Stimulated activated CD8-positive, alpha-beta memory T cell treated with anti-CD3 and anti-CD28 coated beads, Interleukin-4, amount 100 ng/mL, for 4 hours (primary cell): ENCODE results near the gene PPP1R15A.
"Not testable (repeated sequence)": the region's sequence is repeated elsewhere in the genome, so short reads cannot be mapped to it uniquely, and the experiment has no call there.

Experiments used
- DNase-seq, 2 donors: peaks; one replicate each; pipeline ENCODE4 v3.0.0-alpha.2; 2020; ENCODE audit warnings: low read depth in 2 of 2, low spot score in 1 of 2

Gene PPP1R15A

DNA sequence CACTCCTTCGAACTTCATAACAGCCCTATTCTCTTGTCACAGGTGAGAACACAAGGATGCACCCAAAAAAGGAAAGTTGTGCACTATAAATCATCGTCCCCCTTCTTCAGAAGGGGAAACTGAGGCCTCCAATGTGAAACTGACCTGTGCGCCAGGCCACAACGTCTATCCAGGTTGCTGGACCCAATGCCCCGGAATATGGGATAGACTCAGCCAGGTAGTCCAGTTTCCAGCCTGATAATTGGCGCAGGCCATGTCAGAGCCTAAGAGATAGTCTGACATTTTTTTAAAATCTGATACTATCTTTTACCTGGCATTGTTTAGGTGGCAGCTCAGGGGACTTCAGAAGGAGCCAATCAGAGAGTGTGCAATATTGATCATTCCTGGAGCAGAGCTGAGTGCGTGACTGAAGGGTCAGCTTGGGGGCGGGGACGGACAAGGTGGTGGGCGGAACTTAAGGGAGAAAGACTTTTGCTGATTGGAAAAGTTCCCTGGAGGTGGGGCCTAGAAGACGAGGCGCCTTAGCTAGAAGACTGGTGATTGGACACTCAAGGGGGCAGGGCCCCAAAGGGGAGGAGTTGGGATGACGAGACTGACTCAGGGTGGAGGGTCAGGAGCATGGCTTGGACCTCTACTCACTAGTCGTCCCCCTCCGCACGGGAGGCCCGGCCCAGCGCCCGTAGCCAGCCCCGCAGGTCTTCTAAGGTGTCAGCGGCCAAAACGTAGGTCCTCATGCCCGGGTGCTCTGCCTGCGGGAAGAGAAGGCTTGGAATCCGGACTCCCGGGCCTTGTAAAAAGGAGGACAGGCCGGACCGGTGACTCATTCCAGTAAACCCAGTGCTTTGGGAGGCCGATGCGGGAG is 12.3 kb upstream of the PPP1R15A start:
- DNase-seq, result no peak

DNA sequence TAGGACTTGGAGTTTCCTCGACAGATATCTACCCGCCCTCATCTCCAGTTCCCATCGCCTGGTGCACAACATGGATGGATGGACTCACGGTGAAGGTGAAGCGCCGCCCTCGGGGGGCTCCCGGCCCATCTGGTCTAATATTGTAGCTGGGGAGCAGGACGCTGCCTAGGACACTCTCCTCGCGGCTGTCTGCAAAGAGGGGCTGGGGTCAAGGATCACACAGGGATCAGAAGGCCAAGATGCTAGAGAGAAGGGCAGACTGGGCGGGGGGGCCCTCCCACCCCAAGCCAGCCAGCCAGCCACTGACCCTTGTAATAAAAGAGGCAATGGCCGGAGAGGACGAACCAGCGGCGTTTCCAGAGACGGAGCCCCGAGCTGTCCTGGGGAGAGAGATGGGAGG is 10.9 kb upstream of the PPP1R15A start:
- no peak for DNase-seq

DNA sequence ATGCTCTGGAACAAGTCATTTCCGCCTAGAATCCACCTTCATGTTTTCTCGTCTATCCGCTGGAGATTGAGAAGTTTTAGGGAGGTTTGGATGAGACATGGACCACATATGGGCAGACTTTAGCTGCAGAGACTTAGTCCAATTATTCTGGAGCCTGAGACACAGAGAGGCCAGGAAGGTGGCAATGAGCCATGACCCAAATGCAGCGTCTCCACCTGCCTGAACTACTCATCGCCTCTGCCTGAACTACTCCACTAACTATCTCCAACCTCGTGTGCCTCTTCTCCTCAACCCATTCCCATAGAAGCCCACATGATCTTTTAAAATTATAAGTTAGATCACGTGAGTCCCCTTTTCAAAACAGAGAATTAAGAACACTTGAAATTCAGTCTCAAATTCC is 9.4 kb upstream of the PPP1R15A start:
- DNase-seq, result no peak

DNA sequence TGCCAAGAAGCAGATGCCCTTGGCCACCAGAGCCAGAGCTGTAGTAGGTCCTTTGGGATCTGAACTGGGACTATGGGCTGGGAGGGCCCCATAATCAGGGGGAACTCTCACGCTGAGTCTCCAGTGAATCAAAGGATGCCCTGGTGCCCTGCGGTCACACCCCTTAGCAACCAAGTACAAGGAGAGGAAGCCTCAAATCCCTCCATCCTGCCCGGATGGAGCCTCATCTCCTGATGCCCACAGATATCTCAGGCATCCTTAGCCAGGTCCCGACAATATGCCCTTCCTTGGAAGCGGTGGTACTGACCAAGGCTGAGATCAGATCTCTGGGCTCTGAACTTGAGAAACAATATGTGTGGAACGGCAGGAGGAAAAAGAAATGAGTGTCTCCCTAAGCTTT is 5.5 kb upstream of the PPP1R15A start:
- DNase-seq, result no peak

DNA sequence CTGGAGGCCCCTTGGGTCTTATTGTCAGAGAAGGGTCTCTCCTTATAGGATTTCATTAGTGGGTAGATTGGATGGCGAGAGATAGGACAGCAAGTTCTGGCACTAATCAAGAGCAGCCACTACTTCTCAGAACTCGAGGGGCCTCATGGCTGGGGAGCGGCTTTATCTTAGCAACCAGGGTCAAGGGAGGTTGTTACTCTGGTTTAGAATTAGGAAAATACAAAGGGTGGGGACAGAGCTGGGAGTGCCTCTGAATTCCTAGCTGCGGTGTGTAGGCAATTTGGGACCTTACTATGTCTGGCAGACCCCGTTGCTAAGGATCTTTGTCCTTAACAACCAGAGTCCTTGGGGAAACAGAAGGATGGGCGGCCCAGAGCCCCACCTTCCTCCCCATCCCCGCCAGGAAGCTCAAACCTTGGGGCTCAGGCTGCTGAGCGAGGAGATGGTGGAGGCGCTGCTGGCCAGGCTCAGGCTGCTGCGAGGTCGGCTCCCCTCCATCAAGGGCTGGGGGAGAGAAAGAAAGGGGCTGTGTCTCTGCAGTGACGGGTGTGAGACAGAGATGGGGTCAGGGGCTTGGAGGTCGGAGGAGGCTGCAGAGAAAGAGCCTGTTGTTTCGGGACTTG is 5.0 kb upstream of the PPP1R15A start:
- no peak for DNase-seq

DNA sequence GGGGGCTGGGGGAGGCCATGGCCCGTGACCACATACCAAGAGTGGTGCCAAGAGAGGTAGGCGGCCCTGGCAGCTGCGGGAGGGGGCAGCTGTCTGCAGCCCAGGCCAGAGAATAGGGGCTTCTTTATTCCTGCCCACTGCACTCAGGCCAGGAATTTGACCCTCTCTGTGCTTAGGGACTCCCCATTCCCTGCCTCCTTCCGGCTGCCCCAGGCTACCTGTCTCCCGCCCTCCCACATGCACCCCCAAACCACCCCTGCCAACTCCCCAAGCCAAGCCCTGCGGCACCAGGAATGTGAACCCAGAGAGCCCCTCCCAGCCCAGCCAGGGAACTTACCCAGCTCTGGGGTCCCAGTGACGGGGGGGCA is 4.5 kb upstream of the PPP1R15A start:
- no peak for DNase-seq

DNA sequence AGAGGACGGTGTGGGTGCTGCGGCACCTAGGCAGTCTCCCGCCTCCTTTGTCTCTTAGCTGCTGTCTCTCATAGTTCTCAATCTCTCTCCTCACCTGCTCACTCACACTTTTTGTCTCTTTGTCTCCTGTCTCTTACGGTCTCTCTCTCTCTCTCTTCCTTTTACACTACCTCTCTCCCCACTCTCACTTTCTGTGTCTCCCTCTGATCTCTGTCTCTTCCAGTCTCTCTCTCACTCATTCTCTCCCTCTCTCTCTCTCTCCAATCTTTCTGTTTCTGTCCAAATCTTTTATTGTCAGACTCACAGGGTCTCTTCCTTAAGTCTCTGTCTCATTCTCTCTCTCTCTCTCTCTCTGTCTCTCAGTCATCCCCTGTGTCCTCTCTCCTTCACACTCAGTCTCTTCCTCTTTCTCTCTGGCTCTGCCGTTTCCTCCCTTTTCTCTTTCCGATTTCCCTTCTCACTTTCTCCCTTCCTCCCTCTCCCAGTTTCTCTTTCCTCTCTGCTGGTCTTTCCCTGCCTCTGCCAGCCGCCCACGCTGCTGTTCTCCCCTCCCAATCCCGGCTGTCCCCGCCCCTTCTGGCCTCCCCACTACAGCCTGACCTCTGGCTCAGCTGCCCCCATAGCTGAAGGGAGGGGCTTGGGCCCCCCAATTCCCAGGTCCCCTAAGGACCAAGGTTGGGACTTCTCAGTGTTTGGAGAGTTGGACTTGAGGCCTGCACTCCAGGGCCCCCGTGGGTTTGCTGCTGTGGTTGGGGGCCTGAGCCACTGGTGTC is 3.9 kb upstream of the PPP1R15A start, which contains the start of gene PLEKHA4:
Gene PLEKHA4 (minus strand): TSS at position 504 of the 773 bp plus-strand sequence. CDS start 997 bp downstream, outside the sequence.
- no peak for DNase-seq

DNA sequence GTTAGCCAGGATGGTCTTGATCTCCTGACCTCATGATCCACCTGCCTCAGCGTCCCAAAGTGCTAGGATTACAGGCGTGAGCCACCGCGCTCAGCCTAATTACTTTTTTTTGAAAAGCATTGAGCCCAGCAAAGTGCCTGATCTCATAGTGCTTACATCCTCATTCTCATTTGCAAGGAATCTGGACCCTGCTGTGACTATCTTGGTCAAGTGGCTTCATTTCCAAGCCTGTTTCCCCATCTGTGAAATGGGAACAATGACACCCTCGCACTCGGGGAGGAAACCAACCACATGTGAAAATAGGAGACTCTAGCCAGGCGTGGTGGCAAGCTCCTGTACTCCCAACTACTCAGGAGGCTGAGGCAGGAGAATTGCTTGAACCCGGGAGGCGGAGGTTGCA is 2.2 kb upstream of the PPP1R15A start:
- DNase-seq, result no peak

DNA sequence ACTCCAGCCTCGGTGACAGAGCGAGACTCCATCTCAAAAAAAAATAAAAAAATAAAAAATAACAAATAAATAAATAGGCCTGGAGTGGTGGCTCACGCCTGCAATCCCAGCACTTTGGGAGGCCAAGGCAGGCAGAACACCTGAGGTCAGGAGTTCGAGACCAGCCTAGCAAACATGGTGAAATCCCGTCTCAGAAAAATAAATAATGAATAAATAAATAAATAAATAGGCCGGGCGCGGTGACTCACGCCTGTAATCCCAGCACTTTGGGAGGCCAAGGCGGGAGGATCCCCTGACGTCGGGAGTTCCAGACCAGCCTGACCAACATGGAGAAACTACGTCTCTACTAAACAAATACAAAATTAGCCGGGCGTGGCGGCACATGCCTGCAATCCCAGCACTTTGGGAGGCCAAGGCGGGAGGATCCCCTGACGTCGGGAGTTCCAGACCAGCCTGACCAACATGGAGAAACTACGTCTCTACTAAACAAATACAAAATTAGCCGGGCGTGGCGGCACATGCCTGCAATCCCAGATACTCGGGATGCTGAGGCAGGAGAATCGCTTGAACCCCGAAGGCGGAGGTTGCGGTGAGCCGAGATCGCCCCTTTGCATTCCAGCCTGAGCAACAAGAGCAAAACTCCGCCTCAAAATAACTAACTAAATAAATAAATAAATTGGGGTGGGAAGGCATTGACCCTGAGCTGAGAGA is 595 bp upstream of the PPP1R15A start:
- DNase-seq, result not testable (repeated sequence)

DNA sequence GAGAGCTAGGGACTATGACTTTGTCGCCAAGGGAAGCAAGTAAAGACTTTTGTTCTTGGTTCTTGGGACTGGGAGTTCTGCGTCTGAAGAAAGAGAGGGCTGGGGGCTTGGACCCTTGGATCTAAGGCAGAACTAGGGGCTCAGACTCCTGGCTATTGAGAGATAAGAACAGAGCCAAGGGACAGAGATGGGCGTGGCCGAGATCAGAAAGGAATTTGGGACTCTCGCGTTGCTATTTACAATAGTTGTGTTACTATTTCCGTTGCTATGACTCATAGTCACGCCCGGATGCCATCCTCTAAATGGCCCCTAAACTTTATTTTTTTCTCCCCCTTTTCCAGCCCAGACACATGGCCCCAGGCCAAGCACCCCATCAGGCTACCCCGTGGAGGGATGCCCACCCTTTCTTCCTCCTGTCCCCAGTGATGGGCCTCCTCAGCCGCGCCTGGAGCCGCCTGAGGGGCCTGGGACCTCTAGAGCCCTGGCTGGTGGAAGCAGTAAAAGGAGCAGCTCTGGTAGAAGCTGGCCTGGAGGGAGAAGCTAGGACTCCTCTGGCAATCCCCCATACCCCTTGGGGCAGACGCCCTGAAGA is 759 bp downstream of the PPP1R15A start:
- peak in 1 of 2 donors; percentile 54 for DNase-seq

DNA sequence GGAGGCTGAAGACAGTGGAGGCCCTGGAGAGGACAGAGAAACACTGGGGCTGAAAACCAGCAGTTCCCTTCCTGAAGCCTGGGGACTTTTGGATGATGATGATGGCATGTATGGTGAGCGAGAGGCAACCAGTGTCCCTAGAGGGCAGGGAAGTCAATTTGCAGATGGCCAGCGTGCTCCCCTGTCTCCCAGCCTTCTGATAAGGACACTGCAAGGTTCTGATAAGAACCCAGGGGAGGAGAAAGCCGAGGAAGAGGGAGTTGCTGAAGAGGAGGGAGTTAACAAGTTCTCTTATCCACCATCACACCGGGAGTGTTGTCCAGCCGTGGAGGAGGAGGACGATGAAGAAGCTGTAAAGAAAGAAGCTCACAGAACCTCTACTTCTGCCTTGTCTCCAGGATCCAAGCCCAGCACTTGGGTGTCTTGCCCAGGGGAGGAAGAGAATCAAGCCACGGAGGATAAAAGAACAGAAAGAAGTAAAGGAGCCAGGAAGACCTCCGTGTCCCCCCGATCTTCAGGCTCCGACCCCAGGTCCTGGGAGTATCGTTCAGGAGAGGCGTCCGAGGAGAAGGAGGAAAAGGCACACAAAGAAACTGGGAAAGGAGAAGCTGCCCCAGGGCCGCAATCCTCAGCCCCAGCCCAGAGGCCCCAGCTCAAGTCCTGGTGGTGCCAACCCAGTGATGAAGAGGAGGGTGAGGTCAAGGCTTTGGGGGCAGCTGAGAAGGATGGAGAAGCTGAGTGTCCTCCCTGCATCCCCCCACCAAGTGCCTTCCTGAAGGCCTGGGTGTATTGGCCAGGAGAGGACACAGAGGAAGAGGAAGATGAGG is 1.5 kb downstream of the PPP1R15A start:
- DNase-seq, result no peak

DNA sequence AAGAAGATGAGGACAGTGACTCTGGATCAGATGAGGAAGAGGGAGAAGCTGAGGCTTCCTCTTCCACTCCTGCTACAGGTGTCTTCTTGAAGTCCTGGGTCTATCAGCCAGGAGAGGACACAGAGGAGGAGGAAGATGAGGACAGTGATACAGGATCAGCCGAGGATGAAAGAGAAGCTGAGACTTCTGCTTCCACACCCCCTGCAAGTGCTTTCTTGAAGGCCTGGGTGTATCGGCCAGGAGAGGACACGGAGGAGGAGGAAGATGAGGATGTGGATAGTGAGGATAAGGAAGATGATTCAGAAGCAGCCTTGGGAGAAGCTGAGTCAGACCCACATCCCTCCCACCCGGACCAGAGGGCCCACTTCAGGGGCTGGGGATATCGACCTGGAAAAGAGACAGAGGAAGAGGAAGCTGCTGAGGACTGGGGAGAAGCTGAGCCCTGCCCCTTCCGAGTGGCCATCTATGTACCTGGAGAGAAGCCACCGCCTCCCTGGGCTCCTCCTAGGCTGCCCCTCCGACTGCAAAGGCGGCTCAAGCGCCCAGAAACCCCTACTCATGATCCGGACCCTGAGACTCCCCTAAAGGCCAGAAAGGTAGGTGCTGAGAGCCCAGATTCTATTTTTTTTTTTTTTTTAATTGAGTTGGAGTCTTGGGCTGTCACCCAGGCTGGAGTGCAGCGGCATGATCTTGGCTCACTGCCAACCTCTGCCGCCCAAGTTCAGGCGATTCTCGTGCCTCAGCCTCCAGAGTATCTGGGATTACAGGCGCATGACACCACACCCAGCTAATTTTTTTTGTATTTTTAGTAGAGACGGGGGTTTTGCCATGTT is 2.3 kb downstream of the PPP1R15A start:
- DNase-seq, result no peak

DNA sequence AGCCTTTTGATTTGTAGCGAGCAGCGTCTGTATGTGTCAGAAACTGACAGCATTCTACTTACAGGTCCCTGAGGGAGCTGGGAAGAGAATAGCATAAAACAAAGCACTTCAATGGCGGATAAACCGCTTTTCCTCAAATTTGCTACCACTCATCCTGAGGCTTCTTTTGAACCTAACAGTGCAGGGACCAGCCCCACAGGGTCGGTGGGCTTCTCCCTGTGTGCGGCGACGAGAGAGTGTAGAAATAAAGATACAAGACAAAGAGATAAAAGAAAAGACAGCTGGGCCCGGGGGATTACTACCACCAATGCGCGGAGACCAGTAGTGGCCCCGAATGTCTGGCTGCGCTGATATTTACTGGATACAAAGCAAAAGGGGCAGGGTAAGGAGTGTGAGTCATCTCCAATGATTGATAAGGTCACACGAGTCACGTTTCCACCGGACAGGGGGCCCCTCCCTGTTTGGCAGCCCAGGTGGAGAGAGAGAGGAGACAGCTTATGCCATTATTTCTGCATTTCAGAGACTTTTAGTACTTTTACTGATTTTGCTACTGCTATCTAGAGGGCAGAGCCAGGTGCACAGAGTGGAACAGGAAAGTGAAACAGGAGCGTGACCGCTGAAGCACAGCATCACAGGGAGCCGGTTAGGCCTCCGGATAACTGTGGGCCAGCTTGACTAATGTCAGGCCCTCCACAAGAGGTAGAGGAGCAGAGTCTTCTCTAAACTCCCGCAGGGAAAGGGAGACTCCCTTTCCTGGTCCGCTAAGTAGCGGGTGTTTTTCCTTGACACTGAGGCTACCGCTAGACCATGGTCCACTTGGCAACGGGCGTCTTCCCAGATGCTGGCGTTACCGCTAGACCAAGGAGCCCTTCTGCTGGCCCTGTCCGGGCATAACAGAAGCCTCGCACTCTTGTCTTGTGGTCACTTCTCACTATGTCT is 4.1 kb downstream of the PPP1R15A start:
- DNase-seq, result not testable (repeated sequence)

DNA sequence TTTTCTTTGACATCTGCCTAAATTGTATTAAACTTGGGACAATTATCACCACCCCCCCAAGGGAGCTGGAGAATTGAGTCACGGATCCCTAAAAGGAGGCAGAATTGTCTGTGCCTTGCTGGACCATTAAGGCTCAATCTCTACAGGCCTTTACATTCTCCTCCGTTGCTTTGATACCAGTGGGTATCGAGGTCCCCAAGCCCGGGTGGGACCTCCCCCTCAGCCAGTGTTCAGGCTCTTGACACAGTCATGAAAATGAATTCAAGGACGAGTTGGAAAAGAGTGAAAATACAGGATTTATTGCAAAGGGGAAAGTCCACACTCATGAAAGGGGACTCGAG is 5.6 kb downstream of the PPP1R15A start:
- no peak for DNase-seq

DNA sequence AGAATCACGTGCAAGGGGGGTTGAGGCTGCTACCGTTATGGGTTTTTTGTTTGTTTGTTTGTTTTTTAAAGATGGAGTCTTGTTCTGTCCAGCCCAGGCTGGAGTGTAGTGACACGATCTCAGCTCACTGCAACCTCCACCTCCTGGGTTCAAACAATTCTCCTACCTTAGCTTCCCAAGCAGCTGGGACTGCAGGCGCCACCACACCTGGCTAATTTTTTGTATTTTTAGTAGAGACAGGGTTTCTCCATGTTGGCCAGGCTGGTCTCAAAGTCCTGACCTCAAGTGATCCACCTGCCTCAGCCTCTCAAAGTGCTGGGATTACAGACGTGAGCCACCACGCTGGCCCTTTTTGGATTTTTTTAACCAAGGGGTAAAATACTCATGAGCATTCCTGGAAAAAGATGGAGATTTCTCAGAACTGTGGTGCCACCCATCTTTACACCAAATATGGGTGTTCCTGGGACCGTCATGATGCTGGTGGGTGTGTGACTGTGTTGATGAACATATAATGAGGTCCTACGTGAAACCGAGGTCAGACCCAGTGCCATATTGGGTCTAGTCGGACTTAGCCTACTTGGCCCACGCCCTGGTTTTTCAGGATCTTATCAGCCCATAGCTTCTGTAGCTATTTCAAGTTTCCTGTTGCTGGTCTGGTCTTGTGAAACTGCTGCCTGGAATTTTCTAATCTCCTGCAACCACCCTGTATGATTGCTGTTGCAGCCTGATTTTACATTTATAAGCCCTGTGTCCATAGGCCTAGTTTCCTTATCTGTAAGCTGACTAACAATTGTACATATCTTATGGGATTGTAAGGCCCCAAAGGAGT is 6.2 kb downstream of the PPP1R15A start:
- no peak for DNase-seq

DNA sequence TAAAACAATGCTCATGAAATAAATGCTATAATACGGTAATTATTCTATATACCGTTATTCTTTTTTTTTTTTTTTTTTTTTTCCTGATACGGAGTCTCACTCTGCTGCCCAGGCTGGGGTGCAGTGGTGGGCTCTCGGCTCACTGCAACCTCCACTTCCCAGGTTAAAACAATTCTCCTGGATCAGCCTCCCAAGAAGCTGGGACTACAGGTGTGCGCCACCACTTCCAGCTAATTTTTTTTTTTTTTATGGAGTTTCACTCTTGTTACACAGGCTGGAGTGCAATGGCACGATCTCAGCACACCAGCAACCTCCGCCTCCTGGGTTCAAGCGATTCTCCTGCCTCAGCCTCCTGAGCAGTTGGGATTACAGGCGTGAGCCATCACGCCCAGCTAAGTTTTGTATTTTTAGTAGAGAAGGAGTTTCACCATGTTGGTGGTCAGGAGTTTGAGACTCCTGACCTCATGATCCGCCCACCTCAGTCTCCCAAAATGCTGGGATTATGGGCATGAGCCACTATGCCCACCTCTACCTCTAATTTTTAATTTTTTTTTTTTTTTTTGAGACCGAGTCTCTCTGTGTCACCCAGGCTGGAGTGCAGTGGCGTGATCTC is 6.9 kb downstream of the PPP1R15A start:
- no peak for DNase-seq

DNA sequence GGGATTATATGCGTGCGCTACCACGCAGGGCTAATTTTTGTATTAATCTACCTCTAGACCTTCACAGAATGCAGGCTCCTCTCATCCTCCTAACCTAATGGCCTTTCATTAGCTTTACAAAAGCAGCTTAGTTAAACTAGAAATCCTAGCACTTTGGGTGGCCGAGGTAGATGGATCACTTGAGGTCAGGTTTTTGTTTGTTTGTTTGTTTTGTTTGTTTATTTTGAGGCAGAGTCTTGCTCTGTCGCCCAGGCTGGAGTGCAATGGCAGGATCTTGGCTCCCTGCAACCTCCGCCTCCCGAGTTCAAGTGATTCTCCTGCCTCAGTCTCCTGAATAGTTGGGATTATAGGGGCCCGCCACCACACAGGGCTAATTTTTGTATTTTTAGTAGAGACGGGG is 7.5 kb downstream of the PPP1R15A start:
- not testable (repeated sequence) for DNase-seq
